GM12874 (cell line): ENCODE data around the gene HOXA11.

ENCODE experiments used
- TF ChIP-seq, protein P1 (sequence below): IDR thresholded peaks from 2 replicates; pipeline ENCODE4 v1.5.1; 2011; ENCODE audit warnings: low read depth, mild to moderate bottlenecking, control low read depth, low read length, moderate library complexity; ENCODE audit not compliant: insufficient read depth

The HOXA11 gene

DNA sequence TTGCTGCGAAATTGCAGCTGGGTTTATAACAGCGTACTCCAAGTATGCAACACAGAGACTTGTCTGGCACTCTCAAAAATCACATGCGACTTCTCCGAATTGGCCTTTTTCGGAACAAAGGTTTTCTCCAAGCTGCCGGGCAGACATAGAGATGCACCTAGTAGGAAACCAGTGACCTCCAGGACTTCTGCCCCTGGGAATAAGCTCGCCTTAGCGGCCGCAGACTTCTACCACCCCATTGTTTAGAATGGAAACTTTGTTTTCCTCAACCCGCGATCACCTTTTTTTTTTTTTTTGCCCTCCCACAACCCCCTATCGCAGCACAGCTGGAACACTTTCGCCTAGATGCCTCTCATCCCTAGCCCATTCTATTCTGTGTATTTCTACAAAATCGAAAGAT, 6.0 kb downstream of the HOXA11 start:
- TF ChIP-seq, protein P1, sequence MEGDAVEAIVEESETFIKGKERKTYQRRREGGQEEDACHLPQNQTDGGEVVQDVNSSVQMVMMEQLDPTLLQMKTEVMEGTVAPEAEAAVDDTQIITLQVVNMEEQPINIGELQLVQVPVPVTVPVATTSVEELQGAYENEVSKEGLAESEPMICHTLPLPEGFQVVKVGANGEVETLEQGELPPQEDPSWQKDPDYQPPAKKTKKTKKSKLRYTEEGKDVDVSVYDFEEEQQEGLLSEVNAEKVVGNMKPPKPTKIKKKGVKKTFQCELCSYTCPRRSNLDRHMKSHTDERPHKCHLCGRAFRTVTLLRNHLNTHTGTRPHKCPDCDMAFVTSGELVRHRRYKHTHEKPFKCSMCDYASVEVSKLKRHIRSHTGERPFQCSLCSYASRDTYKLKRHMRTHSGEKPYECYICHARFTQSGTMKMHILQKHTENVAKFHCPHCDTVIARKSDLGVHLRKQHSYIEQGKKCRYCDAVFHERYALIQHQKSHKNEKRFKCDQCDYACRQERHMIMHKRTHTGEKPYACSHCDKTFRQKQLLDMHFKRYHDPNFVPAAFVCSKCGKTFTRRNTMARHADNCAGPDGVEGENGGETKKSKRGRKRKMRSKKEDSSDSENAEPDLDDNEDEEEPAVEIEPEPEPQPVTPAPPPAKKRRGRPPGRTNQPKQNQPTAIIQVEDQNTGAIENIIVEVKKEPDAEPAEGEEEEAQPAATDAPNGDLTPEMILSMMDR: no peak

DNA sequence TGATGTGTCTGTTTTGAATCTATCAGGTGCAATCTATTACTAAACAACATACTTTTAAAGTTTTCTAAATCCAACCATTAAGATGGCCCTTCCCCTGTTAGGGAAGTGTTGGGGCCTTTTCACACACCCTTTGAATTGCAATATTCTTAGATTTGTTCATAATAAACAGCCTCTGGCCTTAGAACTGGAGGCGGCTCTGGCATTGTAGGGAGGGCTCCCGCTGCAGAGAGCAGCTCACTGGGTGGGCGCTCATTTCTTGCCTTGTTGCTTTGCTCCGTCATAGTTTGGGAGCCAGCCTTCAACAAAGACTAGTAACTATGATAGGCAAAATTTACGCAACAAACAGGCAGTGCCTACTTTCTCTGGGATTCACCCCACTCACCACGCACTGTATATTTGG, 6.7 kb downstream of the HOXA11 start:
- TF ChIP-seq, protein P1: no peak

DNA sequence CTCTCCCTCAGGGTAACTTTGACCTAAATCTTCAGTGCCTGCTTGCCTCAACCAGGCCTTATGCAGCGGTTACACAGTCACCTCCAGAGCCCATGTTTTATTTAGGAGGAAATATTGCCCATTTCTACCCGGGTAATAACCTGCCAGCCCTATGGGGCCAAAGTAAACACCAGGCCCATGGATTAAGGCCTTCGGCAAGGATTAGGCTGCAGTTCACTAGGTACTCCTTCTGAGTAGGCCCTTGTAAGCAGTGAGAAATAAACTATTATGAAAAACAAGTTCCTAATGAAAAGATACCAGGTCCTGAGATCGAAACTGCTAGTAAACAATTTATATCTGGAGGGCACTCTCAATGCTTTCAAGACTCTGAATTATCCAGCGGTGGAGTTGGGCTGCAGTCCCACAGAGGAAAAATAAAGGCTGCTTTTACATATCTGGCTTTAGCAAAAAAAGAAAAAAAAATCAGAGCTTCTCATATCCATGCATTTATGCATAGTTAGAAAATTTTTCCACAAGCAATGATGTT, 7.2 kb downstream of the HOXA11 start:
- TF ChIP-seq, protein P1: no peak

DNA sequence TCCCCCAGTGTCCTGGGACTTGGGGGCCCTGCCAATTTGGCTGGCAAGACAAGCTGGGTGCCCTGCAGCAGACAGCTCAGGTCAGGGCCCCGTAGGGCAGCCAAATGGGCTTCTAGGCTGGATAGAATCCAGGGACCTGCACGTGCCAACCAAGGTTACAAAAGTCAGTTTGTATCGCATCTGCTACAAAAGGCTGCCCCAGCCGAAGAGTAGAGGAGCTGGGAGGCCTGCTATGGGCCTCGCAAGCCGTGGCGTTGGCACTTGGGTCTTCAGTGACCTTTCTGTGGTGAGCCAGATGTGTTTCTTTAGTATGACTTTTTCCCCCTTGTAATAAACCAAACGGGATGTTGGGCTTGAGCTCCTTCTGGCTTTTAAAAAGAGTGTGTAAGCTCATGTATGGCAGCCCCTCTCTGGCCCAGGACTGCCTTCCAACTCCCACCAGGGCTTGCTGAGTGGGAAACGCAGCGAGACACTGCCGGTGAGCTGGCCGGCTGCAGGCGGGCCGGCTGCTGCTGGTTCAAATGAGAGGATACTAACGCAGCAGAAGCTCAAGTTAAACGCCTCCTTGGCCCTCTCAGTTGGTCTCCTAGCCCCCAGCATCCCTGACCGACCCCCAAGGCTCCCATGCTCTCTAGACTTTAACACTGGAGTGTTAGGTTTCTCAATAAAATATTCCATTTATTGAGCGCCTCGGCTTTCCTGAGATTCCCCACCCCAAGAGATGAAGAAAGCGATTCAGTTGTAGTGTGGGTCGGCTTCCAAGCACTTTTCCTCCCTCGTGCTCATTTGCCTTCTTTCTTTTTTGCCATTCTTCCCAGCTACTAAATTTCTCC, 7.9 kb downstream of the HOXA11 start:
- TF ChIP-seq, protein P1: no peak

DNA sequence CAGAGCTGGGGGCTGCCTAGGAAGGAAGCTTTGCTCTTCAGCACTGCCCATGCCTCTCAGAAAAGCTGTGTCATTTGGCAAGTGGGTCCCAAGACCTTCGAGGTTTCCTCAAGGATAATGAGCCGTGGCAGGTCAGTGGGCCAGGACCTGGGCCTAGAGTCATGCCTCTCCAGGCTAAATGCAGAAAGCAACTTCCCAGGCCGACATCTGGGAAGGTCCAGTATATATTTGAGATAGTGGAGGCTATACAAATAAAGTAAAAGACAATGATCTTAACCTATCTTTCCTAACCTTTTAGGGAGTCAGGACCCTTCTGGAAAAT, 8.5 kb downstream of the HOXA11 start:
- TF ChIP-seq, protein P1: no peak

DNA sequence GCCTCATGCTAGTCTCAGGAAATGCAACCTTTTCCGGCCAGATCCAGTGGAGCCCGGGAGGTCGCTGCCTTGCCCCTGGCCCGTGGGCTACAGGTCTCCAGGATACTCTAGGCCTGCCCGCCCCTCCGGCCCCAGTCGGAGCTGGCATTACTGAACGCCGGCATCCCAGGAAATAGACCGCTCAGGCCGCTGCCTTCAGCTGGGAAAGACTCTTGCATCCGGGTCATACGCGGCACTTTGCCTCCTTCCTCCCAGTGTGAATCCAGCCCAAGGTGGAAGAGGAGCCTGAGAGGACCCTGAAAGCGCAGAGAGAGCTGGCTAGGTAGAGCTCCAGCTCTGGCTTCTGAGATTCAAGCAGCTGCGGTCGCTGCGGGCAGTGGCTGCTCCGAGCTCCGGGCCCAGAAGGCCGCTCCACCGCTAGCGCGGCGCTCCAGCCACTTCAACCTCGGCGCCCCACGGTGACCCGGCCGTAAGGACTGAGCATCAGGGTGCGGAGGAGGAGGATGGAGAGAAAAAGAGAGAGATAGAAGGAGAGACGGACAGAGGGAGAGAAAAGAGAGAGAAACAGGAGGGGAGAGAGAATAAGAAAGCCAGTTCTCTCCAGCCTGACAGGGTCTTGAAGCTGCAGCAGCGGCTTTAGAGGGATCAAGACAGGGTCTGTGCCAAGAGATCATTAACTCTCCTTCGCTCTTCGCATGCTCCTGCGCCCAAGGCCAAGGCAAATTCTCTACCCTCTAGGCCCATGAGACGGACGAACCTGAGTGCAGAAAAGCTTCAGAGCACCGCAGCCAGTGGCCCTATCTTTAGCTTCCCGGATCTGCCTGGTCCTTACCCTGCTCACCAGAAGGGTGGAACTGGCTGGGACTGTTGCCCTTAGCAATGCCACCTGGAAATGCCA, 9.2 kb downstream of the HOXA11 start:
- TF ChIP-seq, protein P1: no peak
